Right atrium auricular region (tissue), 2 donors: ENCODE data around the gene C16orf46. TPM values are rescaled to one million over a fixed set of nuclear protein-coding genes. Genes with fewer than 3 reads are reported as not detected.

Experiments used
- DNase-seq: peaks from one replicate; pipeline ENCODE4 v3.0.0-alpha.2; 2019; ENCODE audit warnings: low spot score
- H3K27ac ChIP-seq, 2 donors: fragments of 200-600 bp; sonication (generic); 1 replicate in 1 of 2; 2 replicates in 1 of 2; pipeline ENCODE4 v1.5.1; 2016 to 2019
- H3K27me3 ChIP-seq, 2 donors: fragments of 200-600 bp; sonication (generic); one replicate each; pipeline versions ENCODE4 v1.5.1 to v1.6.0; 2017 to 2019
- H3K36me3 ChIP-seq: fragments of 200-600 bp; sonication (generic); one replicate; pipeline ENCODE4 v1.5.1; 2016
- H3K4me1 ChIP-seq, 2 donors: fragments of 200-600 bp; sonication (generic); one replicate each; pipeline versions ENCODE4 v1.5.1 to v1.6.0; 2017 to 2019
- H3K4me3 ChIP-seq, 2 donors: fragments of 200-600 bp; sonication (generic); 1 replicate in 1 of 2; 2 replicates in 1 of 2; pipeline ENCODE4 v1.5.1; 2017 to 2019; ENCODE audit warnings: mild to moderate bottlenecking in 1 of 2, moderate library complexity in 1 of 2
- H3K9me3 ChIP-seq, 2 donors: fragments of 200-600 bp; sonication (generic); one replicate each; pipeline ENCODE4 v1.5.1; 2019
- total RNA-seq, 2 donors: library from RNA; depleted of rRNA; stranded (reverse); fragments of >200 nt; gene quantifications; one replicate each; pipeline ENCODE4 v1.1.0, GENCODE V29; 2016
- TF ChIP-seq, protein P1 (sequence below), 2 donors: fragments of 200-600 bp; sonication (generic); IDR thresholded peaks; one replicate each; pipeline ENCODE4 v1.5.1; 2019; ENCODE audit warnings: antibody characterized with exemption in 2 of 2

C16orf46 gene
- total RNA-seq, 2 donors from 2014 or later: 1.5 TPM; not detected in 1

DNA sequence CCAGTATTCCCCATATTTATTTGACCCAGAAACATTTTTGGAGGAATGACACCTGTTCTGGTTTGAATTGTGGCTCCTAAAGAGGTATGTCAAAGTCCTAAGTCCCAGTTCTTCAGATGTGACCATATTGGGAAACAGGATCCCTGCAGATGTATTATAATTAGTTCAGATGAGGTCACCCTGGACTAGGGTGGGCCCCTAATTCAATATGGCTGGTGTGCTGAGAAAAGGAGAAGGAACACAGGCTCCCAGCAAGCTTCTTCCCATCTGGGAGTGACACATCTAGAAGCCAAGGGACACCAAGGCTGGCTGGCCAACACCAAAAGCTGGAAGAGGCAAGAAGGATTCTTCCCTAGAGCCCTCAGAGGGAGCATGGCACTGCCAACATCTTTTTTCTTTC, 22.9 kb upstream of the C16orf46 start:
- Histone ChIP-seq H3K4me1 (peaks cover 0 to 2% of the 10 kb centered on the region in 2 donors), H3K4me3 (no peak overlapping the region), H3K27me3 (no peaks in the 10 kb centered on the region), H3K9me3 (no peaks in the 10 kb centered on the region), H3K36me3 (no peaks in the 10 kb centered on the region), H3K27ac (no peak overlapping the region)
- DNase-seq: no peak
- TF ChIP-seq, protein P1, sequence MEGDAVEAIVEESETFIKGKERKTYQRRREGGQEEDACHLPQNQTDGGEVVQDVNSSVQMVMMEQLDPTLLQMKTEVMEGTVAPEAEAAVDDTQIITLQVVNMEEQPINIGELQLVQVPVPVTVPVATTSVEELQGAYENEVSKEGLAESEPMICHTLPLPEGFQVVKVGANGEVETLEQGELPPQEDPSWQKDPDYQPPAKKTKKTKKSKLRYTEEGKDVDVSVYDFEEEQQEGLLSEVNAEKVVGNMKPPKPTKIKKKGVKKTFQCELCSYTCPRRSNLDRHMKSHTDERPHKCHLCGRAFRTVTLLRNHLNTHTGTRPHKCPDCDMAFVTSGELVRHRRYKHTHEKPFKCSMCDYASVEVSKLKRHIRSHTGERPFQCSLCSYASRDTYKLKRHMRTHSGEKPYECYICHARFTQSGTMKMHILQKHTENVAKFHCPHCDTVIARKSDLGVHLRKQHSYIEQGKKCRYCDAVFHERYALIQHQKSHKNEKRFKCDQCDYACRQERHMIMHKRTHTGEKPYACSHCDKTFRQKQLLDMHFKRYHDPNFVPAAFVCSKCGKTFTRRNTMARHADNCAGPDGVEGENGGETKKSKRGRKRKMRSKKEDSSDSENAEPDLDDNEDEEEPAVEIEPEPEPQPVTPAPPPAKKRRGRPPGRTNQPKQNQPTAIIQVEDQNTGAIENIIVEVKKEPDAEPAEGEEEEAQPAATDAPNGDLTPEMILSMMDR (IDR thresholded peaks at IDR 0.05): no peak

DNA sequence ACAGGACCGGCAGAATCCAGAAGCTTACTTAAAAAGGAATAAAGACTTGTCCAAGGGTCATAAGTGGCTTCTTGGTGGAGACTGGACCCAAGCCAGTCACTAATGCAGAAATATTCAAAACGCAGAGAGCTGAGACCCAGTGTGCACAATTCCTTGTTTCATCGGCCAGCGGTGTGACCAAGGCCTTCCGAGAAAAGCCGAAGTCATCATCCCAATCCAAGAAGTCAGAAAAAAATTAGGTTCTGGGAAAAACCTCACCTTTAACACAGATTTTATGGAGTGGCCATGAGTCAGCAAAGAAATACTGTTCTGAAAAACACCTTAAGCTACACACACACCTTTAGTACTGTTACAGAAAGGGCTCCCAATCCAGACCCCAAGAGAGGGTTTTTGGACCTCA, 20.2 kb upstream of the C16orf46 start:
- TF ChIP-seq, protein P1 (IDR thresholded peaks at IDR 0.05): no peak
- DNase-seq: no peak

DNA sequence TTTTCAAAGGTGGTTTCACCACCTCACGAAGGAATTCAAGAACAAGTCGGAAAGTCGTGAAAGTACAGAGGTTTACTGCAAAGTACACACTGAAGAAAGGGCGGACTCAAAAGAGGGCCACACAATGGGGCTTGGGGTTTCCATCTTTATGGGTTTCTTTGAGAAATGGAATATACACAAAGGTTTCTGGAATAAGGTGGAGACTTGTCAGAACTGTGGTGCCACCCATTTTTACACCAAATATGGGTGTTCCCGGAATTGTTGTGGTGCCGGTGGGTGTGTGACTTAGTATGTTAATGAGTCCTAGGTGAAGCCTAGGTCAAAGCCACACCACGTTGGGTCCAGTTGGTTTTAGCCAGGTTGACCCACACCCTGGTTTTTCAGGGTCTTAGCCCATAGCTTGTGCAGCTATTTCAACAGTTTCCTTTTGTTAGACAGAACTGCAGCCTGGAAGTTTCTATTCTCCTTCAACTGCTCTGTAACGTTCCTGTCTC, 19.7 kb upstream of the C16orf46 start:
- DNase-seq: no peak
- Histone ChIP-seq H3K36me3 (no peaks in the 10 kb centered on the region), H3K27ac (peak overlapping the region in 1 of 2 donors; percentile 57), H3K9me3 (no peaks in the 10 kb centered on the region), H3K4me3 (peak overlapping the region in 1 of 2 donors; percentile 83), H3K27me3 (no peaks in the 10 kb centered on the region), H3K4me1 (peaks cover 0 to 4% of the 10 kb centered on the region in 2 donors)
- TF ChIP-seq, protein P1 (IDR thresholded peaks at IDR 0.05): no peak

More for the DNA sequence above, 20.2 kb upstream of the C16orf46 start:
- H3K27me3 ChIP-seq: no peaks in the 10 kb centered on the region
- no peaks in the 10 kb centered on the region for H3K9me3 ChIP-seq
- peaks cover 0 to 4% of the 10 kb centered on the region in 2 donors for H3K4me1 ChIP-seq
- H3K36me3 ChIP-seq: no peaks in the 10 kb centered on the region
- no peak overlapping the region for H3K4me3 ChIP-seq
- H3K27ac ChIP-seq: no peak overlapping the region

DNA sequence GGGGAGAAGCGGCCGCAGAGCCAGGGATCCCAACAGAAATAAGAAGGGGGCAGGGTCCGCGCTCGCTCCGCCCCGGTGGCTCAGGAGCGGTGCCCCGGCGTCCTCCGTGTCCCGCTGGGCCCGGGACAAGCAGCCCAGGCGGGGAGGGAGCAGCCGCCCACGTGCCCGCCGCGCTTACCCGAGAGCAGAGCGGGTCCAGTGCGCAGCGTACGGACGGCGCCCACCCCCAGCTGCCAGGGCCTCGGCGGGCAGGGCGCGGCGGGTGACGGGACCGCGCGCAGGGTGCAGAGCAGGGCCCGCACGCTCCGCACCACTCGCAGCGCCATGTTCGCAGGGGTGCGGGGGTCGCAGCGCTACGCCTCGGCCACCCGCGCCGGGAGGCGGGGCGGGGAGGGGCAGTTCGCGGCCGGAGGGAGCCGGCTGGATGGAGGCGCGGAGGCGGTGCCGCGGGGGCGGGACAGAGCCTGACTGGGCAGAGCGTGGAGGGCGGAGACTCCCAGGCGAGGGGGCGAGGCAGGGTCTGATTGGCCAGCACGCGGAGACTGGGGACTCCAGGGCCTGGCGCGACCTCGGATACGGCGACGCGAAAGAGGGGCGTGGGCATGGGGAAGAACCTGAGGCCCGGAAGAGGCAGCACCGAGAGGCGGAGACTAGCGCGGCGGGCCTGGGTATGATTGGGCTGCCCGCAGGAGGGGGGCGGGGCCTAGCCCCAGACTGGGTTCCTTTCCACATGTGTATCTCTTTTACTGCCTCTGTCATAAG, 19.1 kb upstream of the C16orf46 start, which contains the start of gene GCSH:
Gene GCSH (minus strand): TSS at position 443 of the 762 bp plus-strand sequence. CDS start 117 bp downstream, at position 326.
- TF ChIP-seq, protein P1 (IDR thresholded peaks at IDR 0.05): no peak
- Histone ChIP-seq H3K4me3 (peak within 1 kb of the TSS; percentile 65 to 83), H3K4me1 (peaks cover 0 to 4% of the 10 kb centered on the region in 2 donors), H3K27me3 (no peaks in the 10 kb centered on the region), H3K36me3 (no peaks in the 10 kb centered on the region), H3K27ac (peak within 1 kb of the TSS; percentile 75 to 83), H3K9me3 (no peaks in the 10 kb centered on the region)
- DNase-seq: peak; percentile 98

DNA sequence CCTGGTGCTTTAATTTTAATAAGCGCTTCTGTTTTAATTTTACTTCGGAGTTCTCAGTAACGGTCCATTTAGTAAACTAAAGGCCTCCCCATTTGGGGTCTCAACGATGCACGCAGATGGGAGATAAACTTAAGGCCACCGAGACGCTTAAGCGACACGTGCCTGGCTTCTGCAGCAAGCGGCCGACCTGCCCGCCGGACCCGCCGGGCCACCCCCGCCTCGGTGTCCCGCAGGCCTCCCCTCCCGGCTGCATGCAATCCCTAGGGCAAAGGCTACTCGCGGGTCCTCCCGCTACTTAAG, 18.6 kb upstream of the C16orf46 start:
- peaks cover 0 to 4% of the 10 kb centered on the region in 2 donors for H3K4me1 ChIP-seq
- no peaks in the 10 kb centered on the region for H3K36me3 ChIP-seq
- peak; percentile 59 for DNase-seq
- TF ChIP-seq, protein P1 (IDR thresholded peaks at IDR 0.05): no peak
- H3K27me3 ChIP-seq: no peaks in the 10 kb centered on the region
- peak overlapping the region; percentile 75 to 83 for H3K27ac ChIP-seq
- peak overlapping the region; percentile 65 to 83 for H3K4me3 ChIP-seq
- H3K9me3 ChIP-seq: no peaks in the 10 kb centered on the region
